HCT116 (cell line): ENCODE results near the gene FGGY. TPM values are rescaled to one million over a fixed set of nuclear protein-coding genes. Genes with fewer than 3 reads are reported as not detected.

Source experiments
- ATAC-seq: fragments of 200-7000 bp; cut with Tn5 transposase; 2 replicates; pipeline ENCODE4 v1.9.1; 2020; ENCODE audit warnings: mild to moderate bottlenecking, moderate library complexity
- BruUV-seq: library from RNA; stranded (reverse); fragments of 400-500 nt; replicated peaks from 2 replicates; lab custom pipeline; 2021; lab: Mats Ljungman, UMichigan
- CTCF ChIA-PET: fragments of 300-600 bp; sonication (Branson Sonifier 250); formaldehyde crosslinking; loops from one replicate; lab custom pipeline; 2021; ENCODE audit warnings: antibody characterized with exemption; lab: Charles Lee
- POLR2A ChIA-PET: fragments of 300-600, 350-600 bp; sonication (Branson Sonifier 250); formaldehyde crosslinking; loops from one replicate; lab custom pipeline; 2021; ENCODE audit warnings: antibody characterized with exemption; lab: Charles Lee
- RAD21 ChIA-PET, 2 experiments: fragments of 300-600 bp; sonication (Branson Sonifier 250); formaldehyde crosslinking; loops; one replicate each; lab custom pipeline; 2023; ENCODE audit warnings: low total read pairs in 2 of 2; ENCODE audit not compliant: uncharacterized antibody in 2 of 2, unreplicated experiment in 2 of 2, low non-redundant PET in 1 of 2; lab: Charles Lee
- DNase-seq: peaks from one replicate; pipeline ENCODE4 v3.0.0-alpha.2; 2010; ENCODE audit warnings: low read depth, low spot score
- H2AFZ ChIP-seq: fragments of 200-600 bp; shearing (Covaris generic), sonication (generic); 2 replicates; pipeline ENCODE4 v1.6.1; 2017; ENCODE audit warnings: low read depth, mixed run types, mixed read lengths, antibody characterized with exemption, low read length; ENCODE audit not compliant: poor library complexity, severe bottlenecking
- H3K27ac ChIP-seq: 2 replicates; pipeline ENCODE4 v1.5.1; 2012; ENCODE audit warnings: low read depth, low read length
- H3K27me3 ChIP-seq: fragments of 200-600 bp; sonication (generic); 2 replicates; pipeline ENCODE4 v1.6.1; 2016; ENCODE audit warnings: mixed run types, low read length, mixed read lengths; ENCODE audit not compliant: insufficient read depth
- H3K36me3 ChIP-seq, 2 experiments: fragments of 200-500 bp in 1 of 2; fragments of 200-600 bp in 1 of 2; sonication (Bioruptor generic) in 1 of 2; sonication (generic) in 1 of 2; 2 replicates each; pipeline versions ENCODE4 v1.5.1 to v1.6.1; 2014 to 2016; ENCODE audit warnings: low read length in 2 of 2, inconsistent platforms in 1 of 2, mixed read lengths in 1 of 2, mixed run types in 1 of 2; ENCODE audit not compliant: insufficient read depth in 2 of 2, control insufficient read depth in 1 of 2
- H3K4me1 ChIP-seq, 2 experiments: fragments of 200-600 bp in 1 of 2; sonication (generic) in 1 of 2; 2 replicates each; pipeline versions ENCODE4 v1.5.1 to v1.6.1; 2012 to 2017; ENCODE audit warnings: low read length in 2 of 2, inconsistent platforms in 1 of 2, mild to moderate bottlenecking in 1 of 2, mixed read lengths in 1 of 2, mixed run types in 1 of 2, moderate library complexity in 1 of 2; ENCODE audit not compliant: insufficient read depth in 2 of 2, control insufficient read depth in 1 of 2
- H3K4me2 ChIP-seq: fragments of 200-600 bp; sonication (generic); 2 replicates; pipeline ENCODE4 v1.6.1; 2017; ENCODE audit warnings: mixed run types, low read length, mixed read lengths
- H3K4me3 ChIP-seq, 2 experiments: fragments of 200-600 bp in 1 of 2; sonication (generic) in 1 of 2; replicated peaks in 1 of 2; 2 replicates each; pipeline ENCODE4 v1.5.1; 2011 to 2016; ENCODE audit warnings: low read length in 2 of 2, control low read depth in 1 of 2, low read depth in 1 of 2, mild to moderate bottlenecking in 1 of 2, mixed read lengths in 1 of 2, mixed run types in 1 of 2
- H3K79me2 ChIP-seq: fragments of 200-600 bp; sonication (generic); 2 replicates; pipeline ENCODE4 v1.6.1; 2017; ENCODE audit warnings: mild to moderate bottlenecking, mixed run types, low read length, moderate library complexity, mixed read lengths; ENCODE audit not compliant: insufficient read depth
- H3K9ac ChIP-seq: fragments of 200-600 bp; sonication (generic); 2 replicates; pipeline ENCODE4 v1.6.1; 2016; ENCODE audit warnings: low read length, mixed read lengths
- H3K9me2 ChIP-seq: fragments of 200-600 bp; sonication (generic), shearing (Covaris generic); 2 replicates; pipeline ENCODE4 v1.6.1; 2017; ENCODE audit warnings: mixed run types, mild to moderate bottlenecking, moderate library complexity; ENCODE audit not compliant: insufficient read depth
- H3K9me3 ChIP-seq, 2 experiments: fragments of 200-500 bp in 1 of 2; fragments of 200-600 bp in 1 of 2; sonication (Bioruptor generic) in 1 of 2; sonication (generic) in 1 of 2; 2 replicates each; pipeline ENCODE4 v1.6.1; 2014 to 2017; ENCODE audit warnings: low read length in 2 of 2, mixed read lengths in 2 of 2, inconsistent platforms in 1 of 2, low read depth in 1 of 2, mild to moderate bottlenecking in 1 of 2, mixed run types in 1 of 2, moderate library complexity in 1 of 2; ENCODE audit not compliant: control insufficient read depth in 1 of 2, insufficient read depth in 1 of 2
- H4K20me1 ChIP-seq: fragments of 200-600 bp; sonication (generic), shearing (Covaris generic); 2 replicates; pipeline ENCODE4 v1.6.1; 2017; ENCODE audit warnings: mixed run types, mild to moderate bottlenecking, moderate library complexity; ENCODE audit not compliant: insufficient read depth
- CBX3 ChIP-seq: IDR thresholded peaks from 2 replicates; pipeline ENCODE4 v1.6.1; 2012; ENCODE audit warnings: low read depth
- CEBPB ChIP-seq: IDR thresholded peaks from 2 replicates; pipeline ENCODE4 v1.6.1; 2012; ENCODE audit warnings: low read depth
- EGR1 ChIP-seq: IDR thresholded peaks from 2 replicates; pipeline ENCODE4 v1.6.1; 2012; ENCODE audit warnings: low read depth
- ELF1 ChIP-seq: IDR thresholded peaks from 2 replicates; pipeline ENCODE4 v1.6.1; 2012; ENCODE audit warnings: low read depth, borderline replicate concordance
- EZH2phosphoT487 ChIP-seq: fragments of 200-600 bp; IDR thresholded peaks from 2 replicates; pipeline ENCODE4 v1.6.1; 2018; ENCODE audit warnings: antibody characterized with exemption, borderline replicate concordance
- FOSL1 ChIP-seq: IDR thresholded peaks from 2 replicates; pipeline ENCODE4 v1.6.1; 2012; ENCODE audit warnings: low read depth
- JUND ChIP-seq: IDR thresholded peaks from 2 replicates; pipeline ENCODE4 v1.6.1; 2012
- POLR2AphosphoS5 ChIP-seq: IDR thresholded peaks from 2 replicates; pipeline ENCODE4 v1.6.1; 2011; ENCODE audit warnings: mild to moderate bottlenecking, low read depth, low read length, moderate library complexity
- RAD21 ChIP-seq: IDR thresholded peaks from 2 replicates; pipeline ENCODE4 v1.6.1; 2012; ENCODE audit warnings: low read depth, mild to moderate bottlenecking
- SIN3A ChIP-seq: IDR thresholded peaks from 2 replicates; pipeline ENCODE4 v1.6.1; 2012; ENCODE audit warnings: low read depth
- SRF ChIP-seq: IDR thresholded peaks from 2 replicates; pipeline ENCODE4 v1.6.1; 2012; ENCODE audit warnings: low read depth
- TCF7L2 ChIP-seq: IDR thresholded peaks from 2 replicates; pipeline ENCODE4 v1.7.0; 2011; ENCODE audit warnings: borderline replicate concordance, inconsistent platforms; ENCODE audit not compliant: insufficient read depth, insufficient read length; ENCODE audit errors: extremely low read depth
- ZFX ChIP-seq: fragments of 450-650 bp; IDR thresholded peaks from 2 replicates; pipeline ENCODE4 v1.6.1; 2017
- ZNF274 ChIP-seq: fragments of 200-500 bp; sonication (Bioruptor generic); IDR thresholded peaks from 2 replicates; pipeline ENCODE4 v1.6.1; 2014; ENCODE audit warnings: mild to moderate bottlenecking, low read depth, low read length, inconsistent platforms
- intact Hi-C: fragments of 100-400 bp; cut with micrococcal nuclease; formaldehyde crosslinking; loops from 2 replicates; pipeline ENCODE4 v1.10.0; 2022
- total RNA-seq: library from RNA; stranded (reverse); gene quantifications from one replicate; pipeline ENCODE4 v1.2.1, GENCODE V29; 2021; ENCODE audit not compliant: unreplicated experiment
- TF ChIP-seq, protein P1 (sequence below): IDR thresholded peaks from 2 replicates; pipeline ENCODE4 v1.6.1; 2012
- TF ChIP-seq, protein P2 (sequence below): IDR thresholded peaks from 2 replicates; pipeline ENCODE4 v1.6.1; 2012; ENCODE audit warnings: low read depth
- TF ChIP-seq, protein P3 (sequence below): IDR thresholded peaks from 2 replicates; pipeline ENCODE4 v1.6.1; 2011; ENCODE audit warnings: mild to moderate bottlenecking, low read length, moderate library complexity; ENCODE audit not compliant: insufficient replicate concordance; ENCODE audit errors: extremely low read depth
- TF ChIP-seq, protein P4 (sequence below), 3 experiments: fragments of 200-600 bp in 1 of 3; sonication (generic) in 1 of 3; IDR thresholded peaks in 2 of 3; conservative IDR thresholded peaks in 1 of 3; 2 replicates each; pipeline ENCODE4 v1.5.1; 2012 to 2017; ENCODE audit warnings: low read depth in 2 of 3, low read length in 2 of 3, antibody characterized with exemption in 1 of 3, borderline replicate concordance in 1 of 3, control low read depth in 1 of 3, mild to moderate bottlenecking in 1 of 3, mixed read lengths in 1 of 3, mixed run types in 1 of 3, moderate library complexity in 1 of 3; ENCODE audit not compliant: insufficient read depth in 1 of 3

Gene FGGY
- total RNA-seq, 1 experiment from 2014 or later = 10.6 TPM

DNA sequence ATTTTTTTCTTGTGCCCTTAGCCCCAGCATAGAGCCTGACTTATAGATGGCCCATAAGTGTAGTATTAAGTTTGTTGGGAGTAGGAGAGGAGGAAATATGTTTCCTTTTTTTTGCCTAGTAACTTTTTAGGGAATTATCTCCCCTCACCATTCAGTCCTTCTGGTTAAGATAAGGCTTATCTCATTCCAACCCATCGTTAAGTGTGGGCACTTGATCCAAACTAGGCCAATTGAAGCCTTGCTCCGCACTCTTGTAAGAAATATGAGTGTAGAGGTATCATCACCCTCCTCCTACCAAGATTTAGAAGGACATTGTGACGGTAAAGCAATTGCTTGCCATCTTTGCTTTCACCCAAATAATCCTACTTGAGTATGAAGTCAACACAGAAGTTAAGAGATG lies 8.8 kb upstream of the FGGY start:
- CTCF ChIA-PET = no interaction called here
- ATAC-seq = no peak
- no TSS peak for BruUV-seq
- intact Hi-C loops = no loop called here
- H3K79me2 ChIP-seq = no peaks in the 10 kb centered on the region
- RAD21 ChIA-PET = no interaction called here
- TF ChIP-seq JUND = no peak
- TF ChIP-seq SIN3A = no peak
- TF ChIP-seq, protein P1, sequence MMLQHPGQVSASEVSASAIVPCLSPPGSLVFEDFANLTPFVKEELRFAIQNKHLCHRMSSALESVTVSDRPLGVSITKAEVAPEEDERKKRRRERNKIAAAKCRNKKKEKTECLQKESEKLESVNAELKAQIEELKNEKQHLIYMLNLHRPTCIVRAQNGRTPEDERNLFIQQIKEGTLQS = no peak
- TF ChIP-seq, protein P2, sequence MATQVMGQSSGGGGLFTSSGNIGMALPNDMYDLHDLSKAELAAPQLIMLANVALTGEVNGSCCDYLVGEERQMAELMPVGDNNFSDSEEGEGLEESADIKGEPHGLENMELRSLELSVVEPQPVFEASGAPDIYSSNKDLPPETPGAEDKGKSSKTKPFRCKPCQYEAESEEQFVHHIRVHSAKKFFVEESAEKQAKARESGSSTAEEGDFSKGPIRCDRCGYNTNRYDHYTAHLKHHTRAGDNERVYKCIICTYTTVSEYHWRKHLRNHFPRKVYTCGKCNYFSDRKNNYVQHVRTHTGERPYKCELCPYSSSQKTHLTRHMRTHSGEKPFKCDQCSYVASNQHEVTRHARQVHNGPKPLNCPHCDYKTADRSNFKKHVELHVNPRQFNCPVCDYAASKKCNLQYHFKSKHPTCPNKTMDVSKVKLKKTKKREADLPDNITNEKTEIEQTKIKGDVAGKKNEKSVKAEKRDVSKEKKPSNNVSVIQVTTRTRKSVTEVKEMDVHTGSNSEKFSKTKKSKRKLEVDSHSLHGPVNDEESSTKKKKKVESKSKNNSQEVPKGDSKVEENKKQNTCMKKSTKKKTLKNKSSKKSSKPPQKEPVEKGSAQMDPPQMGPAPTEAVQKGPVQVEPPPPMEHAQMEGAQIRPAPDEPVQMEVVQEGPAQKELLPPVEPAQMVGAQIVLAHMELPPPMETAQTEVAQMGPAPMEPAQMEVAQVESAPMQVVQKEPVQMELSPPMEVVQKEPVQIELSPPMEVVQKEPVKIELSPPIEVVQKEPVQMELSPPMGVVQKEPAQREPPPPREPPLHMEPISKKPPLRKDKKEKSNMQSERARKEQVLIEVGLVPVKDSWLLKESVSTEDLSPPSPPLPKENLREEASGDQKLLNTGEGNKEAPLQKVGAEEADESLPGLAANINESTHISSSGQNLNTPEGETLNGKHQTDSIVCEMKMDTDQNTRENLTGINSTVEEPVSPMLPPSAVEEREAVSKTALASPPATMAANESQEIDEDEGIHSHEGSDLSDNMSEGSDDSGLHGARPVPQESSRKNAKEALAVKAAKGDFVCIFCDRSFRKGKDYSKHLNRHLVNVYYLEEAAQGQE = no peak
- no peak for TF ChIP-seq RAD21
- TF ChIP-seq, protein P3, sequence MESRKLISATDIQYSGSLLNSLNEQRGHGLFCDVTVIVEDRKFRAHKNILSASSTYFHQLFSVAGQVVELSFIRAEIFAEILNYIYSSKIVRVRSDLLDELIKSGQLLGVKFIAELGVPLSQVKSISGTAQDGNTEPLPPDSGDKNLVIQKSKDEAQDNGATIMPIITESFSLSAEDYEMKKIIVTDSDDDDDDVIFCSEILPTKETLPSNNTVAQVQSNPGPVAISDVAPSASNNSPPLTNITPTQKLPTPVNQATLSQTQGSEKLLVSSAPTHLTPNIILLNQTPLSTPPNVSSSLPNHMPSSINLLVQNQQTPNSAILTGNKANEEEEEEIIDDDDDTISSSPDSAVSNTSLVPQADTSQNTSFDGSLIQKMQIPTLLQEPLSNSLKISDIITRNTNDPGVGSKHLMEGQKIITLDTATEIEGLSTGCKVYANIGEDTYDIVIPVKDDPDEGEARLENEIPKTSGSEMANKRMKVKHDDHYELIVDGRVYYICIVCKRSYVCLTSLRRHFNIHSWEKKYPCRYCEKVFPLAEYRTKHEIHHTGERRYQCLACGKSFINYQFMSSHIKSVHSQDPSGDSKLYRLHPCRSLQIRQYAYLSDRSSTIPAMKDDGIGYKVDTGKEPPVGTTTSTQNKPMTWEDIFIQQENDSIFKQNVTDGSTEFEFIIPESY = no peak
- no peak for TF ChIP-seq EZH2phosphoT487
- no peak for TF ChIP-seq ZNF274
- no peak for TF ChIP-seq TCF7L2
- TF ChIP-seq, protein P4, sequence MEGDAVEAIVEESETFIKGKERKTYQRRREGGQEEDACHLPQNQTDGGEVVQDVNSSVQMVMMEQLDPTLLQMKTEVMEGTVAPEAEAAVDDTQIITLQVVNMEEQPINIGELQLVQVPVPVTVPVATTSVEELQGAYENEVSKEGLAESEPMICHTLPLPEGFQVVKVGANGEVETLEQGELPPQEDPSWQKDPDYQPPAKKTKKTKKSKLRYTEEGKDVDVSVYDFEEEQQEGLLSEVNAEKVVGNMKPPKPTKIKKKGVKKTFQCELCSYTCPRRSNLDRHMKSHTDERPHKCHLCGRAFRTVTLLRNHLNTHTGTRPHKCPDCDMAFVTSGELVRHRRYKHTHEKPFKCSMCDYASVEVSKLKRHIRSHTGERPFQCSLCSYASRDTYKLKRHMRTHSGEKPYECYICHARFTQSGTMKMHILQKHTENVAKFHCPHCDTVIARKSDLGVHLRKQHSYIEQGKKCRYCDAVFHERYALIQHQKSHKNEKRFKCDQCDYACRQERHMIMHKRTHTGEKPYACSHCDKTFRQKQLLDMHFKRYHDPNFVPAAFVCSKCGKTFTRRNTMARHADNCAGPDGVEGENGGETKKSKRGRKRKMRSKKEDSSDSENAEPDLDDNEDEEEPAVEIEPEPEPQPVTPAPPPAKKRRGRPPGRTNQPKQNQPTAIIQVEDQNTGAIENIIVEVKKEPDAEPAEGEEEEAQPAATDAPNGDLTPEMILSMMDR (IDR thresholded peaks at IDR 0.05 in 2 of 3, conservative IDR thresholded peaks at IDR 0.05 in 1 of 3; ENCODE audit: borderline replicate concordance in 1 of 3, insufficient read depth in 1 of 3, low read depth in 2 of 3, low read length in 2 of 3) = no peak
- TF ChIP-seq FOSL1 = no peak
- no peak for TF ChIP-seq ELF1
- no peak for TF ChIP-seq CEBPB
- TF ChIP-seq SRF = no peak
- no peak for TF ChIP-seq ZFX
- TF ChIP-seq POLR2AphosphoS5 = no peak
- TF ChIP-seq EGR1 = no peak
- no peak for TF ChIP-seq CBX3
- TF ChIP-seq, all 23 proteins: peak for 0
- no peak for DNase-seq
- H3K4me3 ChIP-seq = no peak overlapping the region
- H3K4me2 ChIP-seq = no peak overlapping the region
- H3K9ac ChIP-seq = no peak overlapping the region
- no peaks in the 10 kb centered on the region; the same call in 1 of the 2 replicates for H3K9me2 ChIP-seq
- POLR2A ChIA-PET = interaction anchor here (0.7 kb wide), 1 partner anchor 140 kb away, joined by 3 read pairs; no protein-coding TSS in a partner anchor
- H4K20me1 ChIP-seq = no peaks in the 10 kb centered on the region
- H3K27me3 ChIP-seq = no peaks in the 10 kb centered on the region
- no peaks in the 10 kb centered on the region for H3K36me3 ChIP-seq
- no peak overlapping the region for H3K27ac ChIP-seq
- H3K9me3 ChIP-seq = no peaks in the 10 kb centered on the region
- peaks cover 4 to 14% of the 10 kb centered on the region in 2 experiments; a peak in 3 of 4 replicates for H3K4me1 ChIP-seq
- no peak overlapping the region for H2AFZ ChIP-seq
